Left colon (tissue), 2 donors: Measurements from ENCODE around the gene THAP11. TPM values are rescaled to one million over a fixed set of nuclear protein-coding genes. Genes with fewer than 3 reads are reported as not detected.

Source experiments
- ATAC-seq: fragments of 200-7000 bp; cut with Tn5 transposase; one replicate; pipeline ENCODE4 v1.9.1; 2020; ENCODE audit warnings: mild to moderate bottlenecking, moderate library complexity
- DNase-seq, 2 donors: peaks; one replicate each; pipeline ENCODE4 v3.0.0-alpha.2; 2020
- intact Hi-C, 2 donors: fragments of 100-400 bp; cut with DNase I in 1 of 2; cut with micrococcal nuclease in 1 of 2; formaldehyde crosslinking; loops; one replicate each; pipeline versions ENCODE4 v1.11.2 to v1.14.0; 2022; cut with DNase I, micrococcal nuclease
- total RNA-seq, 2 donors: library from RNA; stranded (reverse); fragmentation: NEBNext Ultra II Directional; extraction: Animal tissue kit (Norgen Biotek cat#: 25700); gene quantifications; one replicate each; pipeline ENCODE4 v1.2.1, GENCODE V29; 2021
- donor health status: DM: no; HTN: no; CAD: no.
- donor health status: DM: yes; HTN: yes; CAD: no.

Gene THAP11
- total RNA-seq, 2 donors from 2014 or later = 19.3 to 23.8 TPM

GRCh38 chr16:67878232-67878631 lies 36.1 kb downstream of the THAP11 start:
- DNase-seq = no peak
- no peak for ATAC-seq
- intact Hi-C loops = no loop called here

GRCh38 chr16:67878846-67879245 lies 36.7 kb downstream of the THAP11 start:
- no peak for ATAC-seq
- no peak for DNase-seq
- intact Hi-C loops = no loop called here

DNA sequence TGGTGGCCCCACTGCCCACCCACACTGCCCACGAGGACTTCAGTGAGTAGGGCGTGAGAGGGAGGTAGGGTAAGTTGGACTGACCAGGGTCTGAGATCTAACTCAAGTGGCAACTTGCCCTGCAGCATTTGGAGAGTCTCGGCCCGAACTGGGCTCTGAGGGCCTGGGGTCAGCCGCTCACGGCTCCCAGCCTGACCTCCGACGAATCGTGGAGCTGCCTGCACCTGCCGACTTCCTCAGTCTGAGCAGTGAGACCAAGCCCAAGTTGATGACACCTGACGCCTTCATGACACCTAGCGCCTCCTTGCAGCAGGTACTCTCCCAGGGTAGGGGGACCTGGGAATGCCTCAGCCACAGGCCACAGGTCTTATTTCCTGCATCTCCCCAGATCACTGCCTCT lies 37.3 kb downstream of the THAP11 start:
- no peak for ATAC-seq

DNA sequence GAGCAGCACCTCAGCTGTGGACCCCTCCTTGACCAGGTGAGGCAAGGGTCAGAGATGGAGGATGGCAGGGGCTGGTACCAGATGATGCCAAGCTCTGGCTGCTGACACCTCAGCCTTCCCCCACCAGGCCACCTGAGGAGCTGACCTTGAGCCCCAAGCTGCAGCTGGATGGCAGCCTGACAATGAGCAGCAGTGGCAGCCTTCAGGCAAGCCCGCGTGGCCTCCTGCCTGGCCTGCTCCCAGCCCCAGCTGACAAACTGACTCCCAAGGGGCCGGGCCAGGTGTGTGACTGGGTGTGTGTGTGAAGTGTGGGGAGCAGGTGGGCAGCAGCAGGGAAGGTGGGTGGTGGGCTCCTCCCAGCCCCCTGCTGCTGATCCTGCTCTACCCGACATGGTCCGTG lies 37.8 kb downstream of the THAP11 start:
- no peak for DNase-seq
- no peak for ATAC-seq
- intact Hi-C loops = no loop called here

More for the DNA sequence above, 37.3 kb downstream of the THAP11 start:
- intact Hi-C loops = no loop called here
- DNase-seq = no peak

GRCh38 chr16:67880584-67880983 lies 38.5 kb downstream of the THAP11 start:
- DNase-seq = no peak
- ATAC-seq = no peak
- intact Hi-C loops = no loop called here

- ATAC-seq (no peak), DNase-seq (no peak)
- intact Hi-C loops = no loop called here
These were observed 39.6 kb downstream of the THAP11 start for GRCh38 chr16:67881621-67882161.

DNA sequence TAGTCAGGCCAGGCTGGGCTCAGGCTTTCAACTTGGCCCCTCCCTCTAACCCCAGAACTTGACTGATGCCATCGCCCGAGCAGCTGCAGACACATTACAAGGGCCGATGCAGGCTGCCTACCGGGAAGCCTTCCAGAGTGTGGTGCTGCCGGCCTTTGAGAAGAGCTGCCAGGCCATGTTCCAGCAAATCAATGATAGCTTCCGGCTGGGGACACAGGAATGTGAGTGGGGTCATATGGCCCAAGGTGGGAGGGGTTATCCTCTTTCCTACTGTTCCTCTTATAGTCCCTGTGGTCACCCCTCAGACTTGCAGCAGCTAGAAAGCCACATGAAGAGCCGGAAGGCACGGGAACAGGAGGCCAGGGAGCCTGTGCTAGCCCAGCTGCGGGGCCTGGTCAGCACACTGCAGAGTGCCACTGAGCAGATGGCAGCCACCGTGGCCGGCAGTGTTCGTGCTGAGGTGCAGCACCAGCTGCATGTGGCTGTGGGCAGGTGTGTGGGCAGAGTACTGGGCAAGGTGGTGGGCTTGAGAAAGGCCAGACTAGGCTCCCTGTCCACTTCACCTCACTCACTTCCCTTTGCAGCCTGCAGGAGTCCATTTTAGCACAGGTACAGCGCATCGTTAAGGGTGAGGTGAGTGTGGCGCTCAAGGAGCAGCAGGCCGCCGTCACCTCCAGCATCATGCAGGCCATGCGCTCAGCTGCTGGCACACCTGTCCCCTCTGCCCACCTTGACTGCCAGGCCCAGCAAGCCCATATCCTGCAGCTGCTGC lies 40.4 kb downstream of the THAP11 start:
- no peak for DNase-seq
- no peak for ATAC-seq
- intact Hi-C loops = no loop called here

DNA sequence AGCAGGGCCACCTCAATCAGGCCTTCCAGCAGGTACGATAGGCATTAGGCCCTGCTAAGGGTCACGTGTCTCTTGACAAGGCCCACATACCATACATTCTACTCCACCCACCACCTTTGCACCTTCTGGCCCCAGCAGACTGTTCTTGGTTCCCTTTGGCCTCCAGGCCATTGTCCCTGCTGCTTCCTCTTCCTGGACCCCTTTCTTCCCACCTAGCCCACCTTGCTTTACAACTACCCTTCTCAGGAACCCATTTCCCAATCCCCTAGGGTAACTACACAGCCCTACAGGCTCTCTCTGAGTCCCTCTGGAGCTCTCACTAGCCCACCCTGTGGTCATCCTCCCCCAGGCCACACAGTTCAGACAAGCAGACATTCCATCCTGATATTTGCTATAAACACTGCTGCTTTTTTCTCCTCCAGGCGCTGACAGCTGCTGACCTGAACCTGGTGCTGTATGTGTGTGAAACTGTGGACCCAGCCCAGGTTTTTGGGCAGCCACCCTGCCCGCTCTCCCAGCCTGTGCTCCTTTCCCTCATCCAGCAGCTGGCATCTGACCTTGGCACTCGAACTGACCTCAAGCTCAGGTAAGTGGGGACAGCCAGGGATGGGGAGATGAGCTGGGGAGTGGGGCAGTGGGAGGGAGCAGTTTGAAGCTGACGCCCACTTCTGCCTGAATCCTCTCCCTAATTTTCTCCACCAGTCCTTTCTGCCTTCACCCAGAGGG lies 41.2 kb downstream of the THAP11 start:
- ATAC-seq = peak; percentile 84
- intact Hi-C loops = no loop called here
- DNase-seq = peak in 1 of 2 donors; percentile 29

- DNase-seq (peak; percentile 49 to 79), ATAC-seq (peak; percentile 66)
- intact Hi-C loops = no loop called here
These were observed 41.7 kb downstream of the THAP11 start for GRCh38 chr16:67883872-67884261.

GRCh38 chr16:67884684-67885083 lies 42.6 kb downstream of the THAP11 start, which contains the start of gene NRN1L:
Gene NRN1L, plus strand, starts transcription at chr16:67884885. Its CDS starts 19 bp downstream, at chr16:67884904.
- ATAC-seq (peak; percentile 73), DNase-seq (peak; percentile 79)
- intact Hi-C loops = loop anchor here in 1 of 2 donors (5.0 kb wide), 1 partner anchor 43 kb away; no protein-coding TSS in a partner anchor

DNA sequence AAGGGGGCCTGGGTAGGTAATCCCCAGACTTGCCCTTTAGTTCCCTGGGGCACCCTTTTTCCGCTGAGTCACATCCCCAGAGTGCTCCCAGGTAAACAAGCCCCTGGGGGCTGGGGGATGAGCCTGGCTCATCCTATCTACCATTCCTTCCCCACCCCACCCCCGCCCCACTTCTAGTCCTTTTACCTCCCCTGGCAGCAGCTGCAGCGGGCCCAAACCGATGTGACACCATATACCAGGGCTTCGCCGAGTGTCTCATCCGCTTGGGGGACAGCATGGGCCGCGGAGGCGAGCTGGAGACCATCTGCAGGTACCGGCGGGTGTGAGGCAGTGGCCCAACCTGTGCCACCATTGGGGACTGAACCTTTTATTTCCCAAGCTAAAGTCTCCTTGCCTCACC lies 43.4 kb downstream of the THAP11 start:
- intact Hi-C loops = loop anchor here in 1 of 2 donors (5.0 kb wide), 1 partner anchor 42 kb away; no protein-coding TSS in a partner anchor
- no peak for ATAC-seq
- no peak for DNase-seq

DNA sequence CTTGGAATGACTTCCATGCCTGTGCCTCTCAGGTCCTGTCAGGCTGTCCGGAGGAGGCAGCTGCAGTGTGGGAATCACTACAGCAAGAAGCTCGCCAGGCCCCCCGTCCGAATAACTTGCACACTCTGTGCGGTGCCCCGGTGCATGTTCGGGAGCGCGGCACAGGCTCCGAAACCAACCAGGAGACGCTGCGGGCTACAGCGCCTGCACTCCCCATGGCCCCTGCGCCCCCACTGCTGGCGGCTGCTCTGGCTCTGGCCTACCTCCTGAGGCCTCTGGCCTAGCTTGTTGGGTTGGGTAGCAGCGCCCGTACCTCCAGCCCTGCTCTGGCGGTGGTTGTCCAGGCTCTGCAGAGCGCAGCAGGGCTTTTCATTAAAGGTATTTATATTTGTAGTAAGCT lies 43.9 kb downstream of the THAP11 start:
- ATAC-seq (no peak), DNase-seq (no peak)
- intact Hi-C loops = loop anchor here in 1 of 2 donors (5.0 kb wide), 1 partner anchor 41 kb away; no protein-coding TSS in a partner anchor

GRCh38 chr16:67886387-67886786 lies 44.3 kb downstream of the THAP11 start:
- no peak for ATAC-seq
- DNase-seq = no peak
- intact Hi-C loops = loop anchor here in 1 of 2 donors (5.0 kb wide), 1 partner anchor 41 kb away; no protein-coding TSS in a partner anchor

DNA sequence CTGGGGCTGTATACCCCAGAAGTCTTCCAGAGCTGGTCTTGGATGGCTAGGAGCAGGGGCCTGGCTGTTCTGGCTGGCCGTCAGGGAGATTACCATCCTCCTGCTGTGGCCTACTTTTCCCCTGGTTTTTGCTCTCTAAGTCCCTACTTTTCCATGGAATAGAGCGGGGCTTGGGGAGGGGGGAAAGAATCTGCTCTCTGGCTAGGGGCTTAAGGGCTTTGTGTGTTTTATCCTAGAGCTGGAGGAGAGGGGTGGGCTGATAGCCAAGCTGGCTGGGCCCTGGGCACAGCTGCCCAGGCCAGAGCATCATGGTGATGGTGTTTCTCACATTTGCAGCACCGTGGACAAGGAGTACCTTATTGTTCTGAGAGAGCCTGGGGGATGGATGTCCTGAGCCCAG lies 46.2 kb downstream of the THAP11 start:
- DNase-seq (no peak), ATAC-seq (no peak)
- intact Hi-C loops = loop anchor here in 1 of 2 donors (5.0 kb wide), 1 partner anchor 39 kb away; no protein-coding TSS in a partner anchor

DNA sequence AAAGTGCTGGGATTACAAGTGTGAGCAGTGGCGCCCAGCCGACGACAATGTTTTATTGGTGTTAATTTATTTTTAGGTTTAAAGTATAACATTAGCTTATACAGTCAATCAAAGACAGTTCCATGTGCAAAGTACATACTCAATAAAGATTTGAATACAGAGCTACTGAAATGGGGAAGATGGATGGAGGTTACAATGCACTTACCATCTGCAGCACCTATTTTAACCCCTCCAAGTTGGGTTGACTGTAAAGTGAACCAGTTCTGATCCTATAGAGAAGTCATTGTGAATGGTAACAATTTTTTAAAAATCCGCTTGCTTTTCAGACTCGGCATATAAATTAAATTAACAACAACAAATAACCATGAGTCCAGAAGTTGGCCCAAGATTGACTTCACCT lies 50.3 kb downstream of the THAP11 start:
- ATAC-seq = peak; percentile 32
- DNase-seq = peak in 1 of 2 donors; percentile 24
- intact Hi-C loops = no loop called here

DNA sequence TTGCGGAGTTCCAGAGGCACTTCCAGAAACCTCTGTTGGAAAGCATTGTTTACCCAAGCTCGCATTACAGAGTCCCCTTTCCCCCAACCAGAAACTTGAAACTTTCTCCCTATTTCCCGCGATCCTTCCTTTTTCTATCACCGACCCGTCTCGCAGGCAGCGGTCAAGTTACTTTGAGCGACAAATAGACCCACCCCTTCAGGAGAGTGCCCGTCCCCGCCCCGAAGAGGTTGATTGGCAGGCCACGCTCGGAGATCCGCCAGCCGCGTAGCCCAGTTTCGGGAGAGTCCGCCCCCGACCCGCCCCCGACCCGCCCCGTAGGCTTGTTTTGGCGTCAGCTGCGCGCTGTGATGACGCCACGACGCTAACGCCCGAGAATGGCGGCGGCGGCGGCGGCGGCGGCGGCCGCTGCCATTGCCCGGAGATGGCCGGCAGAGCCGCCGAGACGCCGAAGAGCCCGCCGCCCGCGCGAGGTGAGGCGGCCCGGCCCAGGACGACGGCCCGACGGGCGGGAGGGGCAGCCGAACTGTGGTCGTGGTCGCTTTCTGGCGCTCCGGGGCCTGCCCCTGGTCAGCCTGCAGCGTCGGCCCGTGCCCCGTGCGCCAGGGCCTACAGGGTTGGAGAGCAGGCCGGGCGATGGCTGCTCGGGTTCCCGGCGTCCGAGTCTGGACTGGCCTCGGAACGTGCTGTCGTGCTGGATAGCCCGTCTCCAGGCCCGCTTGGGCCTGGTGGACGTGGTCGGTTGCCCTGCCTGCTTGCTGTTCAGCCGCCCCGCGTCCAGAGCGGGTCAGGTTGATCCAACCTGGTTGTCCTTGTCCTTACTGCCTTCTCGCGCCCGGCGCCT lies 51.0 kb downstream of the THAP11 start, which contains the start of gene PSKH1:
PSKH1 (plus strand) TSS at position 356 of the 844 bp plus-strand sequence. CDS start 15,496 bp downstream, outside the sequence.
- intact Hi-C loops = no loop called here
- DNase-seq (peak; percentile 96), ATAC-seq (peak; percentile 91)
